HEK293 (cell line): ENCODE results near the gene BTBD7.
A peak's percentile ranks its signal among the peaks of the same experiment; 100 is the strongest.

Experiments used
- CTCF ChIA-PET: fragments of 350-600 bp; formaldehyde crosslinking; extraction: SDS; loops from one replicate; lab custom pipeline; 2021; ENCODE audit warnings: antibody characterized with exemption; lab: Yijun Ruan, JAX
- POLR2A ChIA-PET: fragments of 300-600 bp; formaldehyde crosslinking; extraction: SDS; loops from one replicate; lab custom pipeline; 2020; ENCODE audit warnings: antibody characterized with exemption, inconsistent platforms; lab: Yijun Ruan, JAX
- H3K27ac ChIP-seq: fragments of 200-500 bp; sonication (Bioruptor generic); 2 replicates; pipeline ENCODE4 v1.5.1; 2014; ENCODE audit warnings: low read depth, low read length, control low read depth, inconsistent platforms; ENCODE audit errors: extremely low read depth
- H3K36me3 ChIP-seq, 2 experiments: fragments of 200-500 bp in 1 of 2; sonication (Bioruptor generic) in 1 of 2; 1 replicate in 1 of 2; 2 replicates in 1 of 2; pipeline ENCODE4 v1.5.1; 2014 to 2017; ENCODE audit warnings: inconsistent platforms in 2 of 2, low read length in 2 of 2; ENCODE audit not compliant: control insufficient read depth in 2 of 2, insufficient read depth in 1 of 2
- H3K4me1 ChIP-seq: fragments of 200-500 bp; sonication (Bioruptor generic); 2 replicates; pipeline ENCODE4 v1.5.1; 2014; ENCODE audit warnings: mild to moderate bottlenecking, low read length, inconsistent platforms; ENCODE audit not compliant: control insufficient read depth, insufficient read depth
- H3K4me3 ChIP-seq: 2 replicates; pipeline ENCODE4 v1.5.1; 2011; ENCODE audit warnings: low read depth, mild to moderate bottlenecking, control low read depth, low read length, moderate library complexity
- H3K9me3 ChIP-seq: fragments of 200-500 bp; sonication (Bioruptor generic); 2 replicates; pipeline ENCODE4 v1.5.1; 2014; ENCODE audit warnings: low read depth, low read length, inconsistent platforms; ENCODE audit not compliant: control insufficient read depth, insufficient read depth
- IKZF3 ChIP-seq: fragments of 450-650 bp; IDR thresholded peaks from 2 replicates; pipeline ENCODE4 v1.5.0; 2018; ENCODE audit warnings: missing biosample characterization, mild to moderate bottlenecking, missing genetic modification characterization, moderate library complexity
- RBAK ChIP-seq: fragments of 450-650 bp; formaldehyde crosslinking; IDR thresholded peaks from 2 replicates; pipeline ENCODE4 v1.5.1; 2016; ENCODE audit warnings: missing biosample characterization, missing genetic modification characterization
- ZBTB44 ChIP-seq: fragments of 450-650 bp; IDR thresholded peaks from 2 replicates; pipeline ENCODE4 v1.5.1; 2018; ENCODE audit warnings: missing biosample characterization, mild to moderate bottlenecking, missing genetic modification characterization
- ZBTB7A ChIP-seq: fragments of 450-650 bp; formaldehyde crosslinking; IDR thresholded peaks from 2 replicates; pipeline ENCODE4 v1.5.1; 2016; ENCODE audit warnings: low read depth, missing biosample characterization, missing genetic modification characterization
- ZFP69B ChIP-seq: fragments of 450-650 bp; formaldehyde crosslinking; IDR thresholded peaks from 2 replicates; pipeline ENCODE4 v1.5.1; 2016; ENCODE audit warnings: missing biosample characterization, missing genetic modification characterization
- ZNF132 ChIP-seq: fragments of 450-650 bp; formaldehyde crosslinking; IDR thresholded peaks from 2 replicates; pipeline ENCODE4 v1.5.1; 2017; ENCODE audit warnings: missing biosample characterization, missing genetic modification characterization, borderline replicate concordance
- ZNF157 ChIP-seq: fragments of 450-650 bp; formaldehyde crosslinking; IDR thresholded peaks from 2 replicates; pipeline ENCODE4 v1.5.1; 2016; ENCODE audit warnings: missing biosample characterization, missing genetic modification characterization
- ZNF169 ChIP-seq: fragments of 450-650 bp; formaldehyde crosslinking; IDR thresholded peaks from 2 replicates; pipeline ENCODE4 v1.5.1; 2016; ENCODE audit warnings: missing biosample characterization, missing genetic modification characterization
- ZNF184 ChIP-seq: fragments of 450-650 bp; IDR thresholded peaks from 2 replicates; pipeline ENCODE4 v1.5.1; 2018; ENCODE audit warnings: missing biosample characterization, mild to moderate bottlenecking, missing genetic modification characterization
- ZNF274 ChIP-seq, 2 experiments: fragments of 200-500 bp in 1 of 2; fragments of 450-650 bp in 1 of 2; sonication (Bioruptor generic) in 1 of 2; formaldehyde crosslinking in 1 of 2; IDR thresholded peaks; 2 replicates each; pipeline versions ENCODE4 v1.5.1 to v1.6.1; 2014 to 2016; ENCODE audit warnings: borderline replicate concordance in 1 of 2, inconsistent platforms in 1 of 2, low read length in 1 of 2, missing biosample characterization in 1 of 2, missing genetic modification characterization in 1 of 2
- ZNF280D ChIP-seq: fragments of 450-650 bp; formaldehyde crosslinking; IDR thresholded peaks from 2 replicates; pipeline ENCODE4 v1.5.1; 2016; ENCODE audit warnings: missing biosample characterization, missing genetic modification characterization
- ZNF394 ChIP-seq: fragments of 450-650 bp; formaldehyde crosslinking; IDR thresholded peaks from 2 replicates; pipeline ENCODE4 v1.5.1; 2016; ENCODE audit warnings: missing biosample characterization, missing genetic modification characterization, mild to moderate bottlenecking, moderate library complexity, borderline replicate concordance
- ZNF426 ChIP-seq: fragments of 450-650 bp; formaldehyde crosslinking; IDR thresholded peaks from 2 replicates; pipeline ENCODE4 v1.5.1; 2017; ENCODE audit warnings: missing biosample characterization, missing genetic modification characterization, mild to moderate bottlenecking, inconsistent platforms, moderate library complexity
- ZNF558 ChIP-seq: fragments of 450-650 bp; formaldehyde crosslinking; IDR thresholded peaks from 2 replicates; pipeline ENCODE4 v1.5.1; 2016; ENCODE audit warnings: missing biosample characterization, missing genetic modification characterization
- ZNF561 ChIP-seq: fragments of 450-650 bp; IDR thresholded peaks from 2 replicates; pipeline ENCODE4 v1.5.1; 2018; ENCODE audit warnings: missing biosample characterization, missing genetic modification characterization, borderline replicate concordance
- ZNF585B ChIP-seq: fragments of 450-650 bp; formaldehyde crosslinking; IDR thresholded peaks from 2 replicates; pipeline ENCODE4 v1.5.1; 2016; ENCODE audit warnings: missing biosample characterization, missing genetic modification characterization
- ZNF623 ChIP-seq: fragments of 450-650 bp; formaldehyde crosslinking; IDR thresholded peaks from 2 replicates; pipeline ENCODE4 v1.5.1; 2016; ENCODE audit warnings: missing biosample characterization, missing genetic modification characterization
- ZNF707 ChIP-seq: fragments of 450-650 bp; formaldehyde crosslinking; IDR thresholded peaks from 2 replicates; pipeline ENCODE4 v1.5.1; 2016; ENCODE audit warnings: missing biosample characterization, missing genetic modification characterization
- ZXDB ChIP-seq: fragments of 450-650 bp; formaldehyde crosslinking; IDR thresholded peaks from 2 replicates; pipeline ENCODE4 v1.5.1; 2016; ENCODE audit warnings: missing biosample characterization, missing genetic modification characterization
- TF ChIP-seq, protein P1 (sequence below): fragments of 450-650 bp; formaldehyde crosslinking; IDR thresholded peaks from 2 replicates; pipeline ENCODE4 v1.5.1; 2016; ENCODE audit warnings: missing biosample characterization, missing genetic modification characterization
- TF ChIP-seq, protein P2 (sequence below): fragments of 450-650 bp; formaldehyde crosslinking; IDR thresholded peaks from 2 replicates; pipeline ENCODE4 v1.5.1; 2017; ENCODE audit warnings: missing biosample characterization, missing genetic modification characterization

BTBD7 gene

GRCh38 chr14:93295541-93296220 lies 37.2 kb downstream of the BTBD7 start (continued):
- 0 out of 2 replicates have a peak, but pooled peaks have one; percentile 6 for TF ChIP-seq ZBTB44 (tag by site-specific recombination)
- TF ChIP-seq ZNF274 (IDR thresholded peaks at IDR 0.05; ENCODE audit: low read length) = no peak
- TF ChIP-seq ZNF274 (tag by site-specific recombination; IDR thresholded peaks at IDR 0.05; ENCODE audit: borderline replicate concordance) = no peak
- no peak for TF ChIP-seq ZNF585B (tag by site-specific recombination)

DNA sequence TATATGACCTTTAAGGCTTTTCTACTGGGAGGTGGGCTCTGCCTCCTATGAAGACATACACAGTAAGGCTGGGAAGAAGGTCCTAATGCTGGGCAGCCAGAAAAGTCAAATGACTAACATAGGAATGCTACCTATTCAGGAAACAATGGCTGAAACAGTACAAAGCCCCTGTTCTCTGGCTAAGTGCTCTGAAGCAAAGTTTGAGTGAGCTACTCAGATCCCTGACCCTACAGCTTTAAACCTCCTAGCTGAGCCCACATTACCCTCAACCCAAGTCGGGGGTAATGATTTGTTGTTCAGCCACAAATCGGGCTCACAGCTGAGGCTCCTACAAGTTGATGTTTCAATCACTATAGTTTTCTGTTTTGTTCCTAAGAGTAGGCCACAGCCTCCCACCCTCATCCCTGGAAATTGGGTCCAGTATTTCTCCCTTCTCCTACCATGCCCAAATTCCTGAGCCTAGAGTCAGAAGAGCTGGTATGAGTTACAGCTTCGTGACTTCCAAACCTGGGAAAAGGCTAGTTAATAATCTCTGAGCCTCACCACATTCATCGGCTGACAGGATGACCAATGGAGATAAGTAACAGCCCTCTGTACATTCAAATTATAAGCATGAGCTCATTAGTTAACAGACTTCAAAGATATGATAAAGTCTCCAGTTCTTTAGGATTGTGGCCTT lies 46.5 kb downstream of the BTBD7 start:
- TF ChIP-seq ZNF184 (tag by site-specific recombination) (no peak), ZBTB7A (no peak), ZFP69B (tag by site-specific recombination) (no peak), ZXDB (tag by site-specific recombination) (no peak), ZNF169 (tag by site-specific recombination) (no peak), ZNF623 (tag by site-specific recombination) (no peak), ZNF426 (no peak), ZNF561 (no peak), ZNF132 (tag by site-specific recombination) (no peak), ZNF558 (no peak), ZNF707 (tag by site-specific recombination) (no peak)
- TF ChIP-seq, protein P1, sequence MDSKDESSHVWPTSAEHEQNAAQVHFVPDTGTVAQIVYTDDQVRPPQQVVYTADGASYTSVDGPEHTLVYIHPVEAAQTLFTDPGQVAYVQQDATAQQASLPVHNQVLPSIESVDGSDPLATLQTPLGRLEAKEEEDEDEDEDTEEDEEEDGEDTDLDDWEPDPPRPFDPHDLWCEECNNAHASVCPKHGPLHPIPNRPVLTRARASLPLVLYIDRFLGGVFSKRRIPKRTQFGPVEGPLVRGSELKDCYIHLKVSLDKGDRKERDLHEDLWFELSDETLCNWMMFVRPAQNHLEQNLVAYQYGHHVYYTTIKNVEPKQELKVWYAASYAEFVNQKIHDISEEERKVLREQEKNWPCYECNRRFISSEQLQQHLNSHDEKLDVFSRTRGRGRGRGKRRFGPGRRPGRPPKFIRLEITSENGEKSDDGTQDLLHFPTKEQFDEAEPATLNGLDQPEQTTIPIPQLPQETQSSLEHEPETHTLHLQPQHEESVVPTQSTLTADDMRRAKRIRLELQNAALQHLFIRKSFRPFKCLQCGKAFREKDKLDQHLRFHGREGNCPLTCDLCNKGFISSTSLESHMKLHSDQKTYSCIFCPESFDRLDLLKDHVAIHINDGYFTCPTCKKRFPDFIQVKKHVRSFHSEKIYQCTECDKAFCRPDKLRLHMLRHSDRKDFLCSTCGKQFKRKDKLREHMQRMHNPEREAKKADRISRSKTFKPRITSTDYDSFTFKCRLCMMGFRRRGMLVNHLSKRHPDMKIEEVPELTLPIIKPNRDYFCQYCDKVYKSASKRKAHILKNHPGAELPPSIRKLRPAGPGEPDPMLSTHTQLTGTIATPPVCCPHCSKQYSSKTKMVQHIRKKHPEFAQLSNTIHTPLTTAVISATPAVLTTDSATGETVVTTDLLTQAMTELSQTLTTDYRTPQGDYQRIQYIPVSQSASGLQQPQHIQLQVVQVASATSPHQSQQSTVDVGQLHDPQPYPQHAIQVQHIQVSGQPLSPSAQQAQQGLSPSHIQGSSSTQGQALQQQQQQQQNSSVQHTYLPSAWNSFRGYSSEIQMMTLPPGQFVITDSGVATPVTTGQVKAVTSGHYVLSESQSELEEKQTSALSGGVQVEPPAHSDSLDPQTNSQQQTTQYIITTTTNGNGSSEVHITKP (tag by site-specific recombination) = no peak
- Histone ChIP-seq H3K4me1 (no peaks in the 10 kb centered on the region), H3K4me3 (no peak overlapping the region), H3K9me3 (no peaks in the 10 kb centered on the region), H3K36me3 (peaks cover 0 to 5% of the 10 kb centered on the region in 2 experiments; a peak in 2 of 3 replicates), H3K27ac (no peak overlapping the region)
- POLR2A ChIA-PET = no interaction called here
- CTCF ChIA-PET = interaction anchor here (0.7 kb wide), 1 partner anchor 464 kb away, joined by 3 read pairs; no protein-coding TSS in a partner anchor

DNA sequence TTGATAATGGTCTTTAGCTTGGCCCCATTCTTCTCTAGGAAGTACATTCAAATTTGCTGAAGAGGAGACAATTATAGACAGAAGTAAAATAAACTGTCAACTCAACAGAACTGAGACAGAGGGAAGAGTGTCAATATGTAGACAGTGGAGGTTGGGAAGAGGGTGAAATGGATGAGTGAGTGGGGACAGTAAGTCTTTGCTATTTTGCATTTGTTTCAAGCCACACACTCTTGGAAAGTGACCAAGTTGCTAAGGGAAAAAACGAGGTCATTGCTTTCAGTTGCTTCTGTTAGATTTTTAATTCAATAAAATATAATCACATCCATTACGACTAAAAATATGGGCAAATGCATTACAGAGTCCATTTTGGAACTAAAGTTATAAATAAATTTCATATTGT lies 47.8 kb downstream of the BTBD7 start:
- Histone ChIP-seq H3K36me3 (peaks cover 0 to 5% of the 10 kb centered on the region in 2 experiments; a peak in 2 of 3 replicates), H3K4me3 (no peak overlapping the region), H3K9me3 (no peaks in the 10 kb centered on the region), H3K4me1 (peaks cover 7% of the 10 kb centered on the region), H3K27ac (no peak overlapping the region)
- ChIA-PET CTCF (no interaction called here), POLR2A (no interaction called here)
- TF ChIP-seq ZNF394 (tag by site-specific recombination) = no peak
- TF ChIP-seq, protein P2, sequence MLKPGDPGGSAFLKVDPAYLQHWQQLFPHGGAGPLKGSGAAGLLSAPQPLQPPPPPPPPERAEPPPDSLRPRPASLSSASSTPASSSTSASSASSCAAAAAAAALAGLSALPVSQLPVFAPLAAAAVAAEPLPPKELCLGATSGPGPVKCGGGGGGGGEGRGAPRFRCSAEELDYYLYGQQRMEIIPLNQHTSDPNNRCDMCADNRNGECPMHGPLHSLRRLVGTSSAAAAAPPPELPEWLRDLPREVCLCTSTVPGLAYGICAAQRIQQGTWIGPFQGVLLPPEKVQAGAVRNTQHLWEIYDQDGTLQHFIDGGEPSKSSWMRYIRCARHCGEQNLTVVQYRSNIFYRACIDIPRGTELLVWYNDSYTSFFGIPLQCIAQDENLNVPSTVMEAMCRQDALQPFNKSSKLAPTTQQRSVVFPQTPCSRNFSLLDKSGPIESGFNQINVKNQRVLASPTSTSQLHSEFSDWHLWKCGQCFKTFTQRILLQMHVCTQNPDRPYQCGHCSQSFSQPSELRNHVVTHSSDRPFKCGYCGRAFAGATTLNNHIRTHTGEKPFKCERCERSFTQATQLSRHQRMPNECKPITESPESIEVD = no peak
- TF ChIP-seq ZNF184 (tag by site-specific recombination) = no peak
- TF ChIP-seq RBAK (tag by site-specific recombination) = no peak
- TF ChIP-seq ZNF157 (tag by site-specific recombination) = no peak
- no peak for TF ChIP-seq ZNF280D (tag by site-specific recombination)
- no peak for TF ChIP-seq IKZF3
